Gastrocnemius medialis (tissue), 4 donors: Measurements from ENCODE around the gene MAPK1. TPM values are rescaled to one million over a fixed set of nuclear protein-coding genes. Genes with fewer than 3 reads are reported as not detected.
"Not testable (repeated sequence)": the region's sequence is repeated elsewhere in the genome, so short reads cannot be mapped to it uniquely, and the experiment has no call there.

Experiments used
- ATAC-seq, 2 donors: fragments of 150-250 bp; one replicate each; pipeline ENCODE4 v1.9.1; 2016
- DNase-seq, 2 donors: peaks; one replicate each; pipeline ENCODE4 v3.0.0-alpha.2; 2019
- H3K27ac ChIP-seq, 4 donors: fragments of 200-600 bp; sonication (generic); 1 replicate in 1 of 4; 2 replicates in 3 of 4; pipeline ENCODE4 v1.5.1; 2016 to 2018; ENCODE audit warnings: mild to moderate bottlenecking in 2 of 4, moderate library complexity in 1 of 4
- H3K27me3 ChIP-seq, 3 donors: fragments of 200-600 bp; sonication (generic) in 2 of 3; 1 replicate in 1 of 3; 2 replicates in 2 of 3; pipeline versions ENCODE4 v1.5.1 to v1.6.0; 2016 to 2019; ENCODE audit warnings: mild to moderate bottlenecking in 1 of 3, moderate library complexity in 1 of 3
- H3K36me3 ChIP-seq, 2 donors: fragments of 200-600 bp; sonication (generic) in 1 of 2; one replicate each; pipeline ENCODE4 v1.5.1; 2017 to 2018
- H3K4me1 ChIP-seq, 2 donors: fragments of 200-600 bp; sonication (generic) in 1 of 2; one replicate each; pipeline ENCODE4 v1.5.1; 2016 to 2017; ENCODE audit warnings: mild to moderate bottlenecking in 2 of 2
- H3K4me3 ChIP-seq, 4 donors: fragments of 200-600 bp; sonication (generic) in 3 of 4; 1 replicate in 1 of 4; 2 replicates in 3 of 4; pipeline ENCODE4 v1.5.1; 2016 to 2019; ENCODE audit warnings: mild to moderate bottlenecking in 2 of 4
- H3K9me3 ChIP-seq, 3 donors: fragments of 200-600 bp; sonication (generic) in 2 of 3; 1 replicate in 1 of 3; 2 replicates in 2 of 3; pipeline ENCODE4 v1.5.1; 2016 to 2019
- CTCF ChIP-seq, 5 experiments: fragments of 450-650 bp in 3 of 5; fragments of 200-600 bp in 2 of 5; sonication (generic) in 2 of 5; IDR thresholded peaks in 4 of 5; conservative IDR thresholded peaks in 1 of 5; 1 replicate in 4 of 5; 2 replicates in 1 of 5; pipeline ENCODE4 v1.5.1; 2016 to 2019; ENCODE audit warnings: antibody characterized with exemption in 5 of 5, mild to moderate bottlenecking in 3 of 5, moderate library complexity in 3 of 5
- POLR2A ChIP-seq, 2 donors: fragments of 450-650 bp; IDR thresholded peaks; one replicate each; pipeline ENCODE4 v1.6.1; 2017; ENCODE audit warnings: antibody characterized with exemption in 2 of 2, mild to moderate bottlenecking in 2 of 2, moderate library complexity in 2 of 2
- in situ Hi-C, 4 donors: fragments of 200-750 bp; cut with MboI; loops; one replicate each; pipeline versions ENCODE4 v1.15.0 to v1.8.0; 2017; ENCODE audit warnings: low sequenced_read_pairs in 4 of 4
- intact Hi-C: fragments of 100-400 bp; cut with DNase I; formaldehyde crosslinking; loops from one replicate; pipeline ENCODE4 v1.15.1; 2023; ENCODE audit warnings: low total_unique reads
- total RNA-seq, 4 donors: library from RNA; depleted of rRNA; stranded (reverse); fragments of >200 nt; gene quantifications; one replicate each; pipeline versions ENCODE4 v1.1.0 to v1.2.3, GENCODE V29; 2016

The MAPK1 gene
- total RNA-seq, 4 donors from 2014 or later, result 39.8 to 79.5 (median 57.2) TPM

DNA sequence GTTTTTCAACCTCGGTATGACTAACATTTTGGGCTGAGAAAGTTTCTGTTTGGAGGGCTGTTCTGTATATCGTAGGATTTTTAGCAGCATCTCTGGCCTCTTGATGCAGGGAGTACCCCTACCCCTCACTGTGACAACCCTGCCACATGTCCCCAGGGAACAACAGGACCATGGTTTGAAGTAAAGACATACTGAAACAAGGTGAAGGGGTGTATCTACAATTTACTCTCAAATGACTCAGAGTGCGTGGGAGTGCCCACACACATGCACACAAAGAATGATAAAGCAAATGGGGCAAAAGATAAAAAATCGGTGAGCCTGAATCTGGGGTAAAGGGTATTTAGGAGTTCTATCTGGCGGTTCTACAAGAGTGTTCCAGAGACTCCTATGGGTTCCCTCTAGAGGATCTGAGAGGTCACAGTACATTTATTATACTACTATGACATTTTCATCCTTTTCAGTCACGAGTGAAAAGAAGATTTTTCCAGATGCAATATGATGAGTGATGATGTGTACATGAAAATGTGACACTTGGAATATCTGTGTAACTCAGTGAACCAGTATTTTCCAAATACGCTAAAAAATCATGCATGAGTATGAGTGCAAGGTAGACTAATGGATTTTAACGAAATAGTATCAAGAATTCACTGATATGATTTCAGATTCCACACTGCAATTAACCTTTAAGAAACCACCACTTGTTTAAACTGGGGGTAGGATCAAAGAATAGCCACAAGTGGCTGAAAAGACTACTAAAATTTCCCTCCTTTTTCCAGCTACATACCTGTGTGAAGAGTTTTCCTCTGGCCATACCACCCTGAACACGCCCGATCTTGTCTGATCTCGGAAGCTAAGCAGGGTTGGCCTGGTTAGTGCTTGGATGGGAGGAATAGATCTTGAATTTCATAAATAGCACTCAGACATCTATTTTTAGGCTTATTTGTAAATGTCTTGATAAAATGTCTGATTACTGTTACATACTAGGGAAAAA, 75.5 kb downstream of the MAPK1 start:
- no peak overlapping the region for H3K4me3 ChIP-seq
- ATAC-seq, result no peak
- in situ Hi-C loops, result no loop called here

GRCh38 chr22:21790849-21791610, 76.4 kb downstream of the MAPK1 start:
- in situ Hi-C loops, H3K4me3 ChIP-seq, ATAC-seq, H3K27ac ChIP-seq, H3K9me3 ChIP-seq, H3K27me3 ChIP-seq, intact Hi-C loops, DNase-seq: not testable (repeated sequence)
- peaks cover 11 to 18% of the 10 kb centered on the region in 2 donors for H3K4me1 ChIP-seq
- peaks cover 3 to 27% of the 10 kb centered on the region in 2 donors for H3K36me3 ChIP-seq

More for the DNA sequence above, 75.5 kb downstream of the MAPK1 start:
- intact Hi-C loops, result no loop called here
- Histone ChIP-seq H3K4me1 (peaks cover 19 to 27% of the 10 kb centered on the region in 2 donors), H3K36me3 (peaks cover 2 to 19% of the 10 kb centered on the region in 2 donors), H3K9me3 (no peaks in the 10 kb centered on the region), H3K27me3 (no peaks in the 10 kb centered on the region), H3K27ac (no peak overlapping the region)
- TF ChIP-seq CTCF (IDR thresholded peaks at IDR 0.05 in 4 of 5, conservative IDR thresholded peaks at IDR 0.05 in 1 of 5) (no peak), POLR2A (IDR thresholded peaks at IDR 0.05) (no peak)
- no peak for DNase-seq

- peaks cover 3 to 29% of the 10 kb centered on the region in 2 donors for H3K36me3 ChIP-seq
- H3K27ac ChIP-seq, result no peak overlapping the region
- no peak overlapping the region for H3K4me3 ChIP-seq
- TF ChIP-seq POLR2A (IDR thresholded peaks at IDR 0.05) (no peak), CTCF (IDR thresholded peaks at IDR 0.05 in 4 of 5, conservative IDR thresholded peaks at IDR 0.05 in 1 of 5) (no peak)
- in situ Hi-C loops (no loop called here), intact Hi-C loops (no loop called here)
- no peaks in the 10 kb centered on the region for H3K27me3 ChIP-seq
- H3K4me1 ChIP-seq, result peaks cover 11 to 15% of the 10 kb centered on the region in 2 donors
- no peak for DNase-seq
- no peaks in the 10 kb centered on the region for H3K9me3 ChIP-seq
- ATAC-seq, result no peak
Observed at GRCh38 chr22:21790359-21790758, 77.1 kb downstream of the MAPK1 start.

- H3K4me3 ChIP-seq, ATAC-seq, in situ Hi-C loops, H3K9me3 ChIP-seq, H3K27ac ChIP-seq, DNase-seq, intact Hi-C loops, H3K27me3 ChIP-seq: not testable (repeated sequence)
- H3K4me1 ChIP-seq, result peaks cover 11% of the 10 kb centered on the region in 2 donors
- peaks cover 3 to 41% of the 10 kb centered on the region in 2 donors for H3K36me3 ChIP-seq
Observed at GRCh38 chr22:21787565-21787964, 79.9 kb downstream of the MAPK1 start.

DNA sequence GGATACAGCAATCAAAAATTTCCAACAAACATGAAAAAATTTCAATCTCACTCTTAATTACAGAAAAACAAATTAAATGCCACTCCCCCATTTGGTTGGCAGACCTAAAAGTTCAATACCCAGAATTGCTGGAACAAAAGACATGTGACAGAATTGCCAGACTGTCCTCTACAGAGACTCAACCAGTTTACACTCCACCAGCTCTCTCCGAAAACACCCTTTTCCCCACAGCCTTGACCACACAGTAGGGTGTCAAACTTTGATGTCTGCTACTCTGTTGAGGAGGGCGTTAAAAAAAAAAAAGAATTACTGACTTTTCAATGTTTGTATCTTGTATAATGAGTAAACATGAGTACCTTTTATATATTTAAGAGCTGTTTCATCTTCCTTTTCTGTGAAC, 87.2 kb downstream of the MAPK1 start:
- Histone ChIP-seq H3K36me3 (peaks cover 0 to 23% of the 10 kb centered on the region in 2 donors), H3K4me1 (peaks cover 0 to 2% of the 10 kb centered on the region in 2 donors), H3K4me3 (no peak overlapping the region), H3K27ac (no peak overlapping the region), H3K27me3 (no peaks in the 10 kb centered on the region), H3K9me3 (no peaks in the 10 kb centered on the region)
- DNase-seq (no peak), ATAC-seq (no peak)
- intact Hi-C loops, result no loop called here
- no peak for TF ChIP-seq CTCF (IDR thresholded peaks at IDR 0.05 in 4 of 5, conservative IDR thresholded peaks at IDR 0.05 in 1 of 5)
- TF ChIP-seq POLR2A (IDR thresholded peaks at IDR 0.05), result no peak
- in situ Hi-C loops, result no loop called here
